Endometrial microvascular endothelial cells (primary cell): ENCODE measurements around the gene CASP4. TPM values are rescaled to one million over a fixed set of nuclear protein-coding genes. Genes with fewer than 3 reads are reported as not detected.

Experiments used
- in situ Hi-C: cut with HindIII; loops from 2 replicates; pipeline ENCODE4 v1.10.0; 2017; ENCODE audit warnings: low sequenced_read_pairs, low pct_unique_long_range_greater_than_20kb; ENCODE audit errors: inconsistent ontology term
- total RNA-seq: library from RNA; depleted of rRNA; stranded (reverse); fragments of >200 nt; gene quantifications from one replicate; pipeline ENCODE4 v1.2.3, GENCODE V29; 2015; ENCODE audit errors: inconsistent ontology term

The CASP4 gene
- total RNA-seq, 1 donor from 2014 or later = 138 TPM

DNA sequence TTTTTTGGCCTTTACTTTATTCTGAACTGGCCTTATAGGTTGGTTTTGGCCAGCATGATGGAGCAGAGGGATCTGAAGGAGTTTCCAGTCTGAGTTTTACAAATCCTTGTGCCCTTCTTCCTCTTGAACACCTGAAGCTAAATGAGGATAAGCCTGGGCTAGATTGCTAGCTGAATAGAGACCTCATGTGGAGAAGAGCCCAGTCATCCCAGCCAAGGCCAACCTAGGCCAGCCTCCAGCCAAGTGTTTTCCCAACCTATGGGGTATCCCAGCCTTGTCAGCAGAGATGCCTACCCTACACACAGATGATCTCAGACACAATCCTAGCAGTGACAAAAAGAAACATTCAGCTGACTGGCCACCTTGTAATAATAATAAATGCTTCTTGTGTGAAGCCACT is 69.1 kb downstream of the CASP4 start:
- in situ Hi-C loops = no loop called here

GRCh38 chr11:104898685-104899013 is 69.7 kb downstream of the CASP4 start:
- in situ Hi-C loops = no loop called here

DNA sequence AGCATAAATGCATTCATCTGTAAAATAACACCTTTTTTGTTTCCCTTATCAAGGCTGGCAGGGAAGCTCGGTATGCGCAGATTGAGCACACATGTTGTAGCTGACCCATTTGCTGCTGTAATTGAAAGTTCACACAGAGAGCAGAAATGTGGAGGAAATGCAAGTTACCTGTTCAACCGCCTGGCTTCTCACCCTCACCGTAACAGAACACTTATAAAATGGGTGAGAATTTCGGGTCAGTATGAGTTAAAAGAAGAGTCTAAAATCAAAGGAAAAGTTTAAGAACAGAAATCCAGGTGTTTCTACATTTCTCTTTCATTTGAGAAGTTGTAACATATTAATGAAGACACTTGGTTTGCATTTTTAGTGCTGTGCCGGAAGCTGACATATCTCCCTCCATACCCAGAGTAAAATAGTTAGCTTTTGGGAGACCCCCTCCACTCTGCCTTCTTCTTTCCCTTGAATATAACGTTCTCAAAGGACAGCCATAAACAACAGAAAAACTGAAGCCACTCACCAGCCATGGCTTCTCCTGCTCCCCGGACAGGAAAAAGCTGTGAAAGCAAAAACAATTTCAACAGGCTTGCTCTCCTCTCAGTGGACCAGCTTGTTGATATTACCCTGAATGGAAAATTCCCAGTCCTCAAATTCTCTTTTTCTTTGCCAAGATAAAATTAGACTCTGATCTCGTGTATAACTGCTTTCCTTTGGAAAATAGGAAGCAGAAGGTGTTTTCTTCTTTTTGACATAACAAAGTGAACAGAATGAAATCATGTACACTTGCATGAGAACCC is 70.3 kb downstream of the CASP4 start, which contains the start of gene CASP12:
TSS of gene CASP12 (minus strand) at position 570 of the 794 bp plus-strand sequence.
- in situ Hi-C loops = no loop called here

- in situ Hi-C loops = no loop called here
These were observed 72.7 kb downstream of the CASP4 start for GRCh38 chr11:104895634-104896033.

GRCh38 chr11:104893876-104894275 is 74.5 kb downstream of the CASP4 start:
- in situ Hi-C loops = no loop called here

Other genes starting within 250 kb of the CASP4 start
- 0.84 TPM for gene CASP12, start 70.1 kb downstream of the CASP4 start, total RNA-seq
- gene CASP5, start 54.6 kb upstream of the CASP4 start, total RNA-seq = not detected
- gene CASP1, start 66.6 kb upstream of the CASP4 start, total RNA-seq = 15.9 TPM
- gene CARD16, start 76.8 kb upstream of the CASP4 start, total RNA-seq = 184 TPM
- gene CARD18, start 171.2 kb upstream of the CASP4 start, total RNA-seq = not detected